ENCODE measurements around the gene MED10.

DNA sequence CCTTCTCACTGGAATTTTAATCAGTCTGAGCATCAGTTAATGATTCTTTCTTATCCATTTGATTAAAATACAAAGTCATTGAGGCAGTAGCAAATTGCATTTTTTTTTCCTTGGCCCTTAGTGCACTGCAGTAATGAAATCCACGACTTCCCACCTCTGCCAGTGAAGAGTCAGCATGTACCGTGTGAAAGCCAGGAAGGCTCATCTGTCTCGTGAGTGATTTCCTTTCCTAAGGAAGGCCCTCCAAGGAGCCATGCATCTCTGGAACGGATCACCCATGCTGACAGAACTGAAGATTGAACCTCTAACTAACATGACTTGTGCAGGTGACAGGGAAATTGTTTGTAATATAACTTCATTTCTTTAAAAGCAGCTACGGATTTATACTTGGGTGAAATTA is 51.6 kb downstream of the MED10 start:
- TF ChIP-seq, protein P1, sequence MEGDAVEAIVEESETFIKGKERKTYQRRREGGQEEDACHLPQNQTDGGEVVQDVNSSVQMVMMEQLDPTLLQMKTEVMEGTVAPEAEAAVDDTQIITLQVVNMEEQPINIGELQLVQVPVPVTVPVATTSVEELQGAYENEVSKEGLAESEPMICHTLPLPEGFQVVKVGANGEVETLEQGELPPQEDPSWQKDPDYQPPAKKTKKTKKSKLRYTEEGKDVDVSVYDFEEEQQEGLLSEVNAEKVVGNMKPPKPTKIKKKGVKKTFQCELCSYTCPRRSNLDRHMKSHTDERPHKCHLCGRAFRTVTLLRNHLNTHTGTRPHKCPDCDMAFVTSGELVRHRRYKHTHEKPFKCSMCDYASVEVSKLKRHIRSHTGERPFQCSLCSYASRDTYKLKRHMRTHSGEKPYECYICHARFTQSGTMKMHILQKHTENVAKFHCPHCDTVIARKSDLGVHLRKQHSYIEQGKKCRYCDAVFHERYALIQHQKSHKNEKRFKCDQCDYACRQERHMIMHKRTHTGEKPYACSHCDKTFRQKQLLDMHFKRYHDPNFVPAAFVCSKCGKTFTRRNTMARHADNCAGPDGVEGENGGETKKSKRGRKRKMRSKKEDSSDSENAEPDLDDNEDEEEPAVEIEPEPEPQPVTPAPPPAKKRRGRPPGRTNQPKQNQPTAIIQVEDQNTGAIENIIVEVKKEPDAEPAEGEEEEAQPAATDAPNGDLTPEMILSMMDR (optimal IDR thresholded peaks at IDR 0.05 in 1 of 3, IDR thresholded peaks at IDR 0.05 in 1 of 3, conservative IDR thresholded peaks at IDR 0.05 in 1 of 3; ENCODE audit: extremely low read depth in 1 of 3, insufficient read depth in 2 of 3, low read length in 3 of 3): no peak
- TF ChIP-seq EZH2 (IDR thresholded peaks at IDR 0.05; ENCODE audit: low read length): no peak

Measured in keratinocyte (primary cell).